Mammary epithelial cell (primary cell): Measurements from ENCODE around the gene PDRG1.

ENCODE experiments used
- CTCF ChIP-seq, 2 donors: IDR thresholded peaks in 1 of 2; conservative IDR thresholded peaks in 1 of 2; 2 replicates each; pipeline ENCODE4 v1.5.1; 2011 to 2012; ENCODE audit warnings: inconsistent platforms in 2 of 2, low read length in 2 of 2, mild to moderate bottlenecking in 2 of 2, control low read depth in 1 of 2, low read depth in 1 of 2; ENCODE audit not compliant: insufficient read depth in 1 of 2; ENCODE audit errors: extremely low read depth in 1 of 2
- EZH2 ChIP-seq: IDR thresholded peaks from 2 replicates; pipeline ENCODE4 v1.6.1; 2012; ENCODE audit warnings: low read length, inconsistent platforms, borderline replicate concordance

DNA sequence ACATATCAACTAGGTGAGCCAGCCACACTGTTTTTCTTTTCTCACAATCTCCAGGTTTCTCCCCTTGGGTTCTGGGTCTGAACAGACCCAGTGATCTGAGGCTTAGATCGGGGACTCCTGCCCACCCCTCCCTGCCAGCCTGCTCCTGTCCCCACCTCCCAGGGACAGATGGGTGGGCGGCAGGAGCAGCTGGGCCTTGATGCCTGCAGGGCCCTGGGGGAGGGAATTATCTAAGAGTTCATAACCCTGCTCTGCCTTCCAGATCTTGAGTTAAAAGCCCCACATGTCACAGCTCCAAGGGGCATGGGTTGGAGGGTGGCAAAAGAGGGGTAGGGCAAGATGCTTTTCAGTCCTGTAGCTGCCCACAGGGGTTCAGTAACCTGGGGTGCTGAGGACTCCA lies 10.9 kb upstream of the PDRG1 start:
- TF ChIP-seq CTCF (conservative IDR thresholded peaks at IDR 0.05 in 1 of 2, IDR thresholded peaks at IDR 0.05 in 1 of 2; ENCODE audit: extremely low read depth in 1 of 2, insufficient read depth in 1 of 2, low read depth in 1 of 2, low read length in 2 of 2) (no peak), EZH2 (no peak)
